Endothelial cell (in vitro differentiated cells): ENCODE results near the gene VTI1A. TPM values are rescaled to one million over a fixed set of nuclear protein-coding genes. Genes with fewer than 3 reads are reported as not detected.

Source experiments
- DNase-seq: peaks from one replicate; pipeline ENCODE4 v3.0.0; 2021; ENCODE audit warnings: low spot score
- H3K27ac Mint-ChIP-seq: one replicate; pipeline ENCODE4 v1.8.0; 2021; ENCODE audit warnings: mixed read lengths, inconsistent platforms; ENCODE audit not compliant: unreplicated experiment
- H3K27me3 Mint-ChIP-seq: one replicate; pipeline ENCODE4 v1.8.0; 2021; ENCODE audit warnings: mild to moderate bottlenecking, moderate library complexity, mixed read lengths, inconsistent platforms; ENCODE audit not compliant: unreplicated experiment
- H3K36me3 Mint-ChIP-seq: one replicate; pipeline ENCODE4 v1.8.0; 2021; ENCODE audit warnings: mild to moderate bottlenecking, low read depth, mixed read lengths, inconsistent platforms; ENCODE audit not compliant: unreplicated experiment
- H3K4me1 Mint-ChIP-seq: one replicate; pipeline ENCODE4 v1.8.0; 2021; ENCODE audit warnings: mild to moderate bottlenecking, mixed read lengths, inconsistent platforms; ENCODE audit not compliant: unreplicated experiment
- H3K4me3 Mint-ChIP-seq: one replicate; pipeline ENCODE4 v1.8.0; 2021; ENCODE audit warnings: mild to moderate bottlenecking, mixed read lengths, inconsistent platforms; ENCODE audit not compliant: unreplicated experiment
- H3K9me3 Mint-ChIP-seq: one replicate; pipeline ENCODE4 v1.8.0; 2021; ENCODE audit warnings: mixed read lengths, inconsistent platforms; ENCODE audit not compliant: unreplicated experiment
- total RNA-seq: library from RNA; stranded (reverse); fragmentation: NEBNext Ultra II Directional; extraction: Animal tissue kit (Norgen Biotek cat#: 25700); gene quantifications from one replicate; pipeline ENCODE4 v1.2.1, GENCODE V29; 2021; ENCODE audit not compliant: unreplicated experiment
- TF ChIP-seq, protein P1 (sequence below): fragments of 200-600 bp; sonication (generic); IDR thresholded peaks from one replicate; pipeline ENCODE4 v1.5.0; 2021; ENCODE audit warnings: antibody characterized with exemption; ENCODE audit not compliant: unreplicated experiment

The VTI1A gene
- total RNA-seq, 1 donor from 2014 or later = 35.4 TPM

DNA sequence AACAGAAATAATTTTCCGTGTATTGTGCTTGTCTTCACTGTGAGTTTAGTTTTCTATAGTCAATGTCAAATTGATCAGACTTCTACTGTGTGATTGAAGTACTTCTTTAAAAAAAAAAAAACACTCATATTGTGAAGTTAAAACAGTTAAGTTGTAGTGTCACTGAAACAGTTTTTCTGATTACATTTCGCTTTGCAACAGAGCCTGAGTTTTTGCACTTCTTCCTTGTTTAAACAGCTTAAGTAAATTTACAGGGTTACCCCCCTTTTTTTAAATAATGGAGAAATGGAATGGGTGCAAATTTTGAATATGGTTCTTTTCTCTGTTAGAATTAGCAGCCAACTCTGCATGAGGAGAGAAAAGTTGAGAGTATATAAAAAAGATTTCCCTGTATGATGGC is 117.3 kb downstream of the VTI1A start:
- no peak overlapping the region for H3K27ac Mint-ChIP-seq
- H3K9me3 Mint-ChIP-seq = no peaks in the 10 kb centered on the region
- H3K4me1 Mint-ChIP-seq = peaks cover 9% of the 10 kb centered on the region
- DNase-seq = no peak
- no peak overlapping the region for H3K4me3 Mint-ChIP-seq
- H3K36me3 Mint-ChIP-seq = no peaks in the 10 kb centered on the region
- no peaks in the 10 kb centered on the region for H3K27me3 Mint-ChIP-seq
- TF ChIP-seq, protein P1, sequence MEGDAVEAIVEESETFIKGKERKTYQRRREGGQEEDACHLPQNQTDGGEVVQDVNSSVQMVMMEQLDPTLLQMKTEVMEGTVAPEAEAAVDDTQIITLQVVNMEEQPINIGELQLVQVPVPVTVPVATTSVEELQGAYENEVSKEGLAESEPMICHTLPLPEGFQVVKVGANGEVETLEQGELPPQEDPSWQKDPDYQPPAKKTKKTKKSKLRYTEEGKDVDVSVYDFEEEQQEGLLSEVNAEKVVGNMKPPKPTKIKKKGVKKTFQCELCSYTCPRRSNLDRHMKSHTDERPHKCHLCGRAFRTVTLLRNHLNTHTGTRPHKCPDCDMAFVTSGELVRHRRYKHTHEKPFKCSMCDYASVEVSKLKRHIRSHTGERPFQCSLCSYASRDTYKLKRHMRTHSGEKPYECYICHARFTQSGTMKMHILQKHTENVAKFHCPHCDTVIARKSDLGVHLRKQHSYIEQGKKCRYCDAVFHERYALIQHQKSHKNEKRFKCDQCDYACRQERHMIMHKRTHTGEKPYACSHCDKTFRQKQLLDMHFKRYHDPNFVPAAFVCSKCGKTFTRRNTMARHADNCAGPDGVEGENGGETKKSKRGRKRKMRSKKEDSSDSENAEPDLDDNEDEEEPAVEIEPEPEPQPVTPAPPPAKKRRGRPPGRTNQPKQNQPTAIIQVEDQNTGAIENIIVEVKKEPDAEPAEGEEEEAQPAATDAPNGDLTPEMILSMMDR = no peak

DNA sequence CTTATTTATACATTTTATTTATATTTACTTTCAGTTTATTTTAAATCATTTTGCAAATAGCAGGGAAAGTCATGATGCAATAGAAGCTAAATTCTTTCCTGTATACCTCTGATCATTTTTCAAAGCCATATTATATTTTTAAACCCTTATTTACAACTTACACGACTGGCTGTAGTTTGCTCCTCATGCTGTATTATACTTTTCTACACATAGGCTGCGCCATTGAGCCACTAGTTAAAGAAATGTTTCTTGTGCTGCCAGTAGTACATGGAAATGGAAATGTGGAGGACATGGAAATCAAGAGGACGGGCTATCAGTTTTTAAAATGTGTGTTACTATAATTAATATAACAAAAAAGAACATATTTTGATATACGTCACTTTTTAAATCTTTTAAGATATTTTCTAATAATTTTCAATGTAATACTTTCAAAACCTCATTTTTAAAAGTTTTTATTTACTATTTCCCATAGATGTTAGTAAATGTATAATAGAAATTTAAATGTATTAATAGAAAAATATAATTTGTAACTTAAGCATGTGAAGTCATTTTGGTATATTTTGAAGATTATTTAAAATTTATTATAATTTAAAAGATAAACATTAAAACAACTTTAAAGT is 118.5 kb downstream of the VTI1A start:
- no peaks in the 10 kb centered on the region for H3K36me3 Mint-ChIP-seq
- no peaks in the 10 kb centered on the region for H3K27me3 Mint-ChIP-seq
- peak; percentile 67 for DNase-seq
- peaks cover 3% of the 10 kb centered on the region for H3K4me1 Mint-ChIP-seq
- H3K9me3 Mint-ChIP-seq = no peaks in the 10 kb centered on the region
- no peak overlapping the region for H3K27ac Mint-ChIP-seq
- H3K4me3 Mint-ChIP-seq = no peak overlapping the region
- TF ChIP-seq, protein P1 = peak; percentile 82

DNA sequence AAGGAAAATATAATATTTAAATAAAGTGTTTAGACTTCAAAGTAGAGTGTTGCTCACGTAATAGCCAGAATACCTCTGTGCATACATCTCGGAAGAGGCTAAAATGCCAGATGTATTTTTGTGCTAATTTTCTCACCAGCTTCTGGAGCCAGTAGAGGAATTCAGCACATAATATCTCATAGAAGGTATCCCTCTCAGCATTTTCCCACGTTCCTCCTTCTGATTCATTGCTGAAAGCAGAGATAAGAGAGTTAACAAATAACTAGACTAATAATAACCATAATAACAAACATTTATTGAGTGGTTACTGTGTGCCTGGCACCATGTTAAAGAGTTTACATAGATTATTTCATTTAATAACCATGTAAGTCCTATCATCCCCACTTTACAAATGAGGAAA is 123.6 kb downstream of the VTI1A start:
- Mint-ChIP-seq H3K27ac (no peak overlapping the region), H3K9me3 (no peaks in the 10 kb centered on the region), H3K4me1 (no peaks in the 10 kb centered on the region), H3K4me3 (no peak overlapping the region), H3K27me3 (no peaks in the 10 kb centered on the region), H3K36me3 (no peaks in the 10 kb centered on the region)
- DNase-seq = no peak
- TF ChIP-seq, protein P1 = no peak

DNA sequence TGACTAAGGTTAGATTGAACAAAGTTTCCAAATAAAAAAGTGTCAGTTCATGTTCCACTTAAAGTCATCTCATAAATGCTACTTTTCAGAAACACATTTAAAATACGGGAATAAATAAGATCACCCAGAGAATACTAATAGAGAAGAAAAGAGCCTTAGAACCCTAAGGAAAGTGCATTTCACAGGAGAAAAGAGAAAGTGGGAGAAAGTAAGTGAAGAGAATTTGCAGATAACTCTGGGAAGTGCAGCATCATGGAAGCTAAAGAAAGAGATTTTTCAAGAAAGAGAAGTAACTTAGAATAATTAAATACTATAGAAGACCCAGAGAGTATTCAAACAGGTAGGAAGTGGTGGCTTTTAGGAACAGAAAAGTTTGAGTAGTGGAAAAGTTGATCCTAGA is 132.6 kb downstream of the VTI1A start:
- DNase-seq = no peak
- H3K27ac Mint-ChIP-seq = no peak overlapping the region
- H3K4me1 Mint-ChIP-seq = no peaks in the 10 kb centered on the region
- H3K36me3 Mint-ChIP-seq = no peaks in the 10 kb centered on the region
- no peaks in the 10 kb centered on the region for H3K9me3 Mint-ChIP-seq
- H3K4me3 Mint-ChIP-seq = no peak overlapping the region
- H3K27me3 Mint-ChIP-seq = no peaks in the 10 kb centered on the region
- TF ChIP-seq, protein P1 = no peak

DNA sequence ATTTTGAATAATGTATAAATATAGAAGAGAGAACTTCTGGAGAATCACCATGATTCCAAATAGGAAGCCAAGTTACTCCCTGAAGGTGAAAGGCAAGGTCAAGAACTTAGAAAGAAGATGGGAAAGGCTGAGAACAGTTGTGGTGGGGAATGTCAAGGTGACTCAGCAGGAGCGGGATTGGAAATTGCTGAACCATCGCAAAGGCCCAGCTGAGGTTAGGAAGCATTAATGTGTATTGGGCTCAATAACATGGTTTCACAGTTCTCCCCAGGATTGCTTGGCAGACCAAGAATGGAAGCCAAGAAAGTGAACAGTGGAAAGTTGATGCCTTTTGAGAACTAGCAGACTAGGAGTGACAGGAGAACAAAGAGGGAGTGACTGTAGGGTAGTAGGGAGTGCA is 133.3 kb downstream of the VTI1A start:
- no peak for DNase-seq
- Mint-ChIP-seq H3K27me3 (no peaks in the 10 kb centered on the region), H3K27ac (no peak overlapping the region), H3K9me3 (no peaks in the 10 kb centered on the region), H3K4me3 (no peak overlapping the region), H3K4me1 (no peaks in the 10 kb centered on the region), H3K36me3 (no peaks in the 10 kb centered on the region)
- TF ChIP-seq, protein P1 = no peak
